Testis (tissue), 5 donors: Measurements from ENCODE around the gene MAP1B. TPM values are rescaled to one million over a fixed set of nuclear protein-coding genes. Genes with fewer than 3 reads are reported as not detected.

Experiments used
- DNase-seq: peaks from one replicate; pipeline ENCODE4 v3.0.0-alpha.2; 2019
- H3K27ac ChIP-seq, 2 donors: fragments of 200-600 bp; sonication (generic); one replicate each; pipeline ENCODE4 v1.5.1; 2019
- H3K27me3 ChIP-seq: fragments of 200-600 bp; sonication (generic); one replicate; pipeline ENCODE4 v1.5.1; 2019
- H3K36me3 ChIP-seq: fragments of 200-600 bp; sonication (generic); one replicate; pipeline ENCODE4 v1.5.1; 2017; ENCODE audit warnings: low read depth; ENCODE audit errors: missing control alignments
- H3K4me1 ChIP-seq: fragments of 200-600 bp; sonication (generic); one replicate; pipeline ENCODE4 v1.5.1; 2019
- H3K4me3 ChIP-seq, 2 donors: fragments of 200-600 bp; sonication (generic); one replicate each; pipeline ENCODE4 v1.5.1; 2017 to 2019
- H3K9me3 ChIP-seq: fragments of 200-600 bp; sonication (generic); one replicate; pipeline ENCODE4 v1.5.1; 2017
- CTCF ChIP-seq, 3 experiments: fragments of 450-650 bp in 2 of 3; fragments of 200-600 bp in 1 of 3; sonication (generic) in 1 of 3; IDR thresholded peaks; one replicate each; pipeline ENCODE4 v1.5.1; 2016 to 2019; ENCODE audit warnings: antibody characterized with exemption in 3 of 3, mild to moderate bottlenecking in 2 of 3, moderate library complexity in 1 of 3
- POLR2A ChIP-seq: fragments of 450-650 bp; IDR thresholded peaks from one replicate; pipeline ENCODE4 v1.6.1; 2017; ENCODE audit warnings: antibody characterized with exemption, mild to moderate bottlenecking, moderate library complexity
- WGBS, 2 donors: methylation state at CpG; one replicate each; pipeline ENCODE4 v1.1.5; 2018; 5-methylcytosine and 5-hydroxymethylcytosine counted together
- intact Hi-C: fragments of 100-400 bp; cut with DNase I; formaldehyde crosslinking; loops from one replicate; pipeline ENCODE4 v1.15.1; 2023; ENCODE audit warnings: low total_unique reads
- long read RNA-seq, 2 donors: transcript quantifications; one replicate each; lab custom pipeline, GENCODE V29; 2026
- polyA plus RNA-seq: library from polyadenylated mRNA; stranded (reverse); fragments of 350-450 nt; fragmentation: Illumina TruSeq; extraction: RNeasy Lipid Tissue Mini Kit (QIAGEN cat#74804); gene quantifications from one replicate; pipeline ENCODE4 v1.2.3, GENCODE V29; 2014; ENCODE audit warnings: low read depth, low replicate concordance; ENCODE audit not compliant: insufficient read depth
- total RNA-seq, 2 donors: library from RNA; depleted of rRNA; stranded (reverse); fragments of >200 nt; gene quantifications; one replicate each; pipeline ENCODE4 v1.2.3, GENCODE V29; 2016

Gene MAP1B
- 100 to 1,000 TPM; 431 to 584 TPM for total RNA-seq
- 20.1 TPM for polyA plus RNA-seq
- long read RNA-seq, donor 1, full-length matches to known transcripts, result 1 of 45 reads
- long read RNA-seq, donor 1, partial matches to known transcripts, result 44 of 45 reads
- long read RNA-seq, donor 1, other reads (novel, unspliced or antisense), result 0 of 45 reads
- long read RNA-seq, donor 2, partial matches to known transcripts, result 6 of 6 reads
- long read RNA-seq, donor 2, other reads (novel, unspliced or antisense), result 0 of 6 reads

- Histone ChIP-seq H3K9me3 (no peaks in the 10 kb centered on the region), H3K27ac (peak within 1 kb of the TSS; percentile 83 to 86), H3K27me3 (no peaks in the 10 kb centered on the region), H3K4me1 (peaks cover 18% of the 10 kb centered on the region), H3K36me3 (no peaks in the 10 kb centered on the region), H3K4me3 (peak within 1 kb of the TSS; percentile 79 to 95)
- TF ChIP-seq POLR2A (no peak), CTCF (IDR thresholded peaks at IDR 0.05) (no peak)
- intact Hi-C loops, result no loop called here
- DNase-seq, result peak; percentile 87
- 0 to 1% methylated on average over 25 to 79 of the region's 82 CpGs for WGBS, 2 donors
These were observed at the start of gene MAP1B for GRCh38 chr5:72107131-72107900. Gene MAP1B (plus strand): TSS chr5:72107475. CDS start chr5:72107532, 57 bp downstream.

GRCh38 chr5:72057816-72058215 is 49.5 kb upstream of the MAP1B start:
- no peaks in the 10 kb centered on the region for H3K36me3 ChIP-seq
- intact Hi-C loops, result no loop called here
- H3K27me3 ChIP-seq, result no peaks in the 10 kb centered on the region
- TF ChIP-seq CTCF (IDR thresholded peaks at IDR 0.05), result no peak
- no peak for TF ChIP-seq POLR2A
- no peak for DNase-seq
- H3K9me3 ChIP-seq, result no peaks in the 10 kb centered on the region
- no peak overlapping the region for H3K4me3 ChIP-seq
- no peaks in the 10 kb centered on the region for H3K4me1 ChIP-seq
- no peak overlapping the region for H3K27ac ChIP-seq
- 88 to 92% methylated on average over 2 of the region's 2 CpGs for WGBS, 2 donors

- DNase-seq, result peak; percentile 22
- intact Hi-C loops, result no loop called here
- no peak overlapping the region for H3K4me3 ChIP-seq
- H3K9me3 ChIP-seq, result no peaks in the 10 kb centered on the region
- no peak for TF ChIP-seq POLR2A
- TF ChIP-seq CTCF (IDR thresholded peaks at IDR 0.05), result no peak
- no peak overlapping the region for H3K27ac ChIP-seq
- no peaks in the 10 kb centered on the region for H3K4me1 ChIP-seq
- H3K27me3 ChIP-seq, result no peaks in the 10 kb centered on the region
- H3K36me3 ChIP-seq, result no peaks in the 10 kb centered on the region
- 23 to 32% methylated on average over 7 of the region's 7 CpGs for WGBS, 2 donors
These were observed 44.0 kb upstream of the MAP1B start for GRCh38 chr5:72063219-72063819.

GRCh38 chr5:72064801-72065570 is 42.3 kb upstream of the MAP1B start:
- Histone ChIP-seq H3K4me1 (no peaks in the 10 kb centered on the region), H3K9me3 (no peaks in the 10 kb centered on the region), H3K27ac (no peak overlapping the region), H3K27me3 (no peaks in the 10 kb centered on the region), H3K4me3 (no peak overlapping the region), H3K36me3 (no peaks in the 10 kb centered on the region)
- TF ChIP-seq POLR2A (no peak), CTCF (IDR thresholded peaks at IDR 0.05) (no peak)
- 91 to 92% methylated on average over 3 of the region's 3 CpGs for WGBS, 2 donors
- DNase-seq, result no peak
- intact Hi-C loops, result no loop called here
